Measurements from ENCODE around the gene CNPY3.

The CNPY3 gene

GRCh38 chr6:42984924-42985475, 55.7 kb downstream of the CNPY3 start:
- no peak for FAIRE-seq

GRCh38 chr6:42987533-42988451, 58.5 kb downstream of the CNPY3 start:
- no peak for FAIRE-seq

- FAIRE-seq, result no peak
Observed at GRCh38 chr6:42988486-42989020, 59.3 kb downstream of the CNPY3 start.
